ENCODE data around the gene SEMA3G. TPM values are rescaled to one million over a fixed set of nuclear protein-coding genes. Genes with fewer than 3 reads are reported as not detected.

The SEMA3G gene
- total RNA-seq, 4 donors from 2014 or later = 6.7 to 33.9 (median 20.3) TPM

DNA sequence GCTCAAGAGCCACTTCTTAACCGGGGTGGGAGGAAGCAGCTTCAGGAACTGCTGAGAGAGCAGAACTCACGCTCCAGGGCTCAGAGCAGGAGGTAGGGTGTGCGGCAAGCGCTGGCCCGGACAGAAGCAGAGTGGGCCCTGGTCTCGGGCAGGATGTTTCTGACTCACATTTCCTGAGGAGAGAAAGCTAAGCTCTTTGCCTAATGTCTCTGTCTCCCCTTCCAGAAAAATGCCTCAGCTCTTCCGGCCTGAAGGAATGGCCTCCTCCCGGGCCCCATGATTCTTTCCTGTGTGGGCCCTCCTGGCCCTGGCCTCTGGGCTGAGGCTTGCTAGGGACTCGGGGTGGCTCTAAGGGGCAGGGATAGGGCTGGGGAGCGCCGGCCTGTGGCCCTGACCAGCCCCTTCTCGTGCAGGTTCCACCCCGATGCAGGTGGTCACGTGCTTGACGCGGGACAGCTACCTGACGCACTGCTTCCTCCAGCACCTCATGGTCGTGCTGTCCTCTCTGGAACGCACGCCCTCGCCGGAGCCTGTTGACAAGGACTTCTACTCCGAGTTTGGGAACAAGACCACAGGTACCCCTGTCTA is 46.1 kb upstream of the SEMA3G start:
- ATAC-seq = peak; percentile 52
- H3K36me3 ChIP-seq = peaks cover 0 to 79% of the 10 kb centered on the region in 2 donors
- no peaks in the 10 kb centered on the region for H3K27me3 ChIP-seq
- no peaks in the 10 kb centered on the region for H3K9me3 ChIP-seq
- H3K27ac ChIP-seq = peak overlapping the region in 3 of 4 donors; percentile 52 to 74 (median 56)
- 81 to 90% methylated on average over 8 to 10 of the region's 23 CpGs for WGBS, 2 donors (ENCODE audit: low coverage in 1 of 2)
- TF ChIP-seq EP300 (IDR thresholded peaks at IDR 0.05) (no peak), POLR2AphosphoS5 (IDR thresholded peaks at IDR 0.05) (peak; percentile 25)
- H3K4me1 ChIP-seq = peaks cover 0 to 71% (median 6%) of the 10 kb centered on the region in 3 donors
- H3K4me3 ChIP-seq = no peak overlapping the region

DNA sequence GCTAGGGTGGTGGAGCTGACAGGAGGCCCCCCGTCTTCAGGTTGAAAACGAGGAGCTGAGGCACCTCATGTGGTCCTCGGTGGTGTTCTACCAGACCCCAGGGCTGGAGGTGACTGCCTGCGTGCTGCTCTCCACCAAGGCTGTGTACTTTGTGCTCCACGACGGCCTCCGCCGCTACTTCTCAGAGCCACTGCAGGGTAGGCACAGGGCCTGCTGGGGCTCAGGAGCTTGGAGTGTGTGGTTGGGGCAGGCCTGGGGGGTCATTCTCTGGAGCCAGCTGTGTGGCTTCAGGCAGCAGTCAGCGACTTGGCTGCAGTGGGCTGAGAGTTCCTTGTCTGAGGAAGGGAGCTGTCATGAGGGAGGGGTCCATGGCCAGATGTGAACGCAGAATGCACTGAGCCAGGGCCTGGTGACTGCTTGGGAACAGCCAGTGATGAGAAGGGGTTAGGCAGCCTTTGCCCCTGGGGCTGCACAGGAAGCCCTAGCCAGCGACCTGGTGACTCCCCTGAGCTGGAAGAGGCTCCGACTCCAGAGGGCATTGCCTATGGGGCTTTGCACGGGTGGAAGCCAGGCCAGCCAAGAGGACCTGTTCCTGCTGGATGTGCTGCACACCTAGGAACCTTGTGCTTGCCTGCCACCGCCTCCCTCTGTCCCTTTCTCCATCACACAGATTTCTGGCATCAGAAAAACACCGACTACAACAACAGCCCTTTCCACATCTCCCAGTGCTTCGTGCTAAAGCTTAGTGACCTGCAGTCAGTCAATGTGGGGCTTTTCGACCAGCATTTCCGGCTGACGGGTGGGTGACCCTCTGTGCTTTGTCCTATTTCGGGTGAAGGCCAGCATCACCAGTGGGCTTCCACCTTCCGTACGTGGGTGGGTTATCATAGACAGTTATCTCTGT is 45.4 kb upstream of the SEMA3G start:
- H3K36me3 ChIP-seq = peaks cover 0 to 87% of the 10 kb centered on the region in 2 donors
- H3K4me1 ChIP-seq = peaks cover 0 to 67% (median 6%) of the 10 kb centered on the region in 3 donors
- no peak overlapping the region for H3K4me3 ChIP-seq
- H3K27me3 ChIP-seq = no peaks in the 10 kb centered on the region
- peak overlapping the region in 3 of 4 donors; percentile 52 to 74 (median 56) for H3K27ac ChIP-seq
- H3K9me3 ChIP-seq = no peaks in the 10 kb centered on the region
- ATAC-seq = no peak
- 80 to 83% methylated on average over 1 of the region's 22 CpGs for WGBS, 2 donors (ENCODE audit: low coverage in 1 of 2)
- TF ChIP-seq POLR2A (IDR thresholded peaks at IDR 0.05) = no peak
- no peak for TF ChIP-seq EP300 (IDR thresholded peaks at IDR 0.05)

DNA sequence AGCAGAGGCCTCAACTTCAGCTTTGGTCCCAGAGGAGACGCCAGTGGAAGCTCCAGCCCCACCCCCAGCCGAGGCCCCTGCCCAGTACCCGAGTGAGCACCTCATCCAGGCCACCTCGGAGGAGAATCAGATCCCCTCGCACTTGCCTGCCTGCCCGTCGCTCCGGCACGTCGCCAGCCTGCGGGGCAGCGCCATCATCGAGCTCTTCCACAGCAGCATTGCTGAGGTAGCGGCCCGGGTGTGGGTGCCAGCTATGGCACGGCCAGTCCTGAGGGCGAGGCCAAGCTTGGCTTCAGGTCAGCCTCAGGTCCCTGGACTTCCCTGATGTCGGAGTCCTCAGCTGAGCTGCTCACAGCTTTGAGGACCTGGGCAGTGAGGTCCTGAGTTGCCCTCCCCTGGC is 44.5 kb upstream of the SEMA3G start:
- peak overlapping the region in 3 of 4 donors; percentile 52 to 74 (median 56) for H3K27ac ChIP-seq
- H3K4me3 ChIP-seq = no peak overlapping the region
- TF ChIP-seq EP300 (IDR thresholded peaks at IDR 0.05) (no peak), POLR2AphosphoS5 (IDR thresholded peaks at IDR 0.05) (no peak), POLR2A (IDR thresholded peaks at IDR 0.05) (no peak)
- TF ChIP-seq, protein P1, sequence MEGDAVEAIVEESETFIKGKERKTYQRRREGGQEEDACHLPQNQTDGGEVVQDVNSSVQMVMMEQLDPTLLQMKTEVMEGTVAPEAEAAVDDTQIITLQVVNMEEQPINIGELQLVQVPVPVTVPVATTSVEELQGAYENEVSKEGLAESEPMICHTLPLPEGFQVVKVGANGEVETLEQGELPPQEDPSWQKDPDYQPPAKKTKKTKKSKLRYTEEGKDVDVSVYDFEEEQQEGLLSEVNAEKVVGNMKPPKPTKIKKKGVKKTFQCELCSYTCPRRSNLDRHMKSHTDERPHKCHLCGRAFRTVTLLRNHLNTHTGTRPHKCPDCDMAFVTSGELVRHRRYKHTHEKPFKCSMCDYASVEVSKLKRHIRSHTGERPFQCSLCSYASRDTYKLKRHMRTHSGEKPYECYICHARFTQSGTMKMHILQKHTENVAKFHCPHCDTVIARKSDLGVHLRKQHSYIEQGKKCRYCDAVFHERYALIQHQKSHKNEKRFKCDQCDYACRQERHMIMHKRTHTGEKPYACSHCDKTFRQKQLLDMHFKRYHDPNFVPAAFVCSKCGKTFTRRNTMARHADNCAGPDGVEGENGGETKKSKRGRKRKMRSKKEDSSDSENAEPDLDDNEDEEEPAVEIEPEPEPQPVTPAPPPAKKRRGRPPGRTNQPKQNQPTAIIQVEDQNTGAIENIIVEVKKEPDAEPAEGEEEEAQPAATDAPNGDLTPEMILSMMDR (IDR thresholded peaks at IDR 0.05) = no peak
- H3K9me3 ChIP-seq = no peaks in the 10 kb centered on the region
- 87% methylated on average over 3 of the region's 18 CpGs; no CpG with 5 or more reads in 1 of the 2 donors for WGBS, 2 donors (ENCODE audit: low coverage in 1 of 2)
- peaks cover 0 to 91% of the 10 kb centered on the region in 2 donors for H3K36me3 ChIP-seq
- H3K4me1 ChIP-seq = peaks cover 4 to 67% (median 11%) of the 10 kb centered on the region in 3 donors
- H3K27me3 ChIP-seq = no peaks in the 10 kb centered on the region
- no peak for ATAC-seq

DNA sequence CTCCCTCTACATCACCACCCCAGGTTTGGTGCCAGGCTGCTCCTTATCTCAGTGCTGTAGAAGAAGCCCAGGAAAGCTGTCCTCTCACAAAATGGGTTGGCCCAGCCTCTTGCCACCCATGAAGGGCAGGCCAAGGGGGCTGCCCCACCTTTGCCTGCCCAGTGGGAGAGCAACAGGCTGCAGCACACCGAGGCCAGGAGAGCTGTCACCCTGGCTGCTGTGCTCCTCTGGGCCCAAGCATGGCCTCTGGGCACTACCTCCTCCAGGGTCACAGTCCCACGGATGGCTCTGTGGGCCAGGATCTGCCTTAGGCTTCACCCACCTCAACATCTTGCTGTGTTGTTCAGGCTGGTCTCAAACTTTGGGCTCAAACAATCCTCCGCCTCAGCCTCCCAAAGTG is 43.8 kb upstream of the SEMA3G start:
- H3K27me3 ChIP-seq = no peaks in the 10 kb centered on the region
- ATAC-seq = no peak
- H3K9me3 ChIP-seq = no peaks in the 10 kb centered on the region
- TF ChIP-seq POLR2A (IDR thresholded peaks at IDR 0.05) (no peak), POLR2AphosphoS5 (IDR thresholded peaks at IDR 0.05) (no peak), EP300 (IDR thresholded peaks at IDR 0.05) (no peak)
- TF ChIP-seq, protein P1 (IDR thresholded peaks at IDR 0.05) = no peak
- peaks cover 5 to 67% (median 15%) of the 10 kb centered on the region in 3 donors for H3K4me1 ChIP-seq
- no peak overlapping the region for H3K4me3 ChIP-seq
- no peak overlapping the region for H3K27ac ChIP-seq
- peaks cover 0 to 88% of the 10 kb centered on the region in 2 donors for H3K36me3 ChIP-seq
- 100% methylated on average over 1 of the region's 3 CpGs; no CpG with 5 or more reads in 1 of the 2 donors for WGBS, 2 donors (ENCODE audit: low coverage in 1 of 2)

DNA sequence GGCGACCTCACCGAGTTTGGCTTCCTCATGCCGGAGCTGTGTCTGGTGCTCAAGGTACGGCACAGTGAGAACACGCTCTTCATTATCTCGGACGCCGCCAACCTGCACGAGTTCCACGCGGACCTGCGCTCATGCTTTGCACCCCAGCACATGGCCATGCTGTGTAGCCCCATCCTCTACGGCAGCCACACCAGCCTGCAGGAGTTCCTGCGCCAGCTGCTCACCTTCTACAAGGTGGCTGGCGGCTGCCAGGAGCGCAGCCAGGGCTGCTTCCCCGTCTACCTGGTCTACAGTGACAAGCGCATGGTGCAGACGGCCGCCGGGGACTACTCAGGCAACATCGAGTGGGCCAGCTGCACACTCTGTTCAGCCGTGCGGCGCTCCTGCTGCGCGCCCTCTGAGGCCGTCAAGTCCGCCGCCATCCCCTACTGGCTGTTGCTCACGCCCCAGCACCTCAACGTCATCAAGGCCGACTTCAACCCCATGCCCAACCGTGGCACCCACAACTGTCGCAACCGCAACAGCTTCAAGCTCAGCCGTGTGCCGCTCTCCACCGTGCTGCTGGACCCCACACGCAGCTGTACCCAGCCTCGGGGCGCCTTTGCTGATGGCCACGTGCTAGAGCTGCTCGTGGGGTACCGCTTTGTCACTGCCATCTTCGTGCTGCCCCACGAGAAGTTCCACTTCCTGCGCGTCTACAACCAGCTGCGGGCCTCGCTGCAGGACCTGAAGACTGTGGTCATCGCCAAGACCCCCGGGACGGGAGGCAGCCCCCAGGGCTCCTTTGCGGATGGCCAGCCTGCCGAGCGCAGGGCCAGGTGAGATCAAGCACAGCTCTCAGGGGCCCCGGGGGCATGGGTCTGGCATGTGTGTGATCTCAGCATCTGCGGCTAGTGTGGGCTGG is 43.1 kb upstream of the SEMA3G start:
- no peak for ATAC-seq
- Histone ChIP-seq H3K4me3 (no peak overlapping the region), H3K9me3 (no peaks in the 10 kb centered on the region), H3K4me1 (peaks cover 5 to 67% (median 18%) of the 10 kb centered on the region in 3 donors), H3K27me3 (no peaks in the 10 kb centered on the region), H3K36me3 (peaks cover 0 to 87% of the 10 kb centered on the region in 2 donors), H3K27ac (no peak overlapping the region)
- no peak for TF ChIP-seq POLR2A (IDR thresholded peaks at IDR 0.05)
- TF ChIP-seq, protein P1 (IDR thresholded peaks at IDR 0.05) = no peak
- 94 to 95% methylated on average over 9 to 15 of the region's 59 CpGs for WGBS, 2 donors (ENCODE audit: low coverage in 1 of 2)

All from gastroesophageal sphincter (tissue), 4 donors.